DMS79 (cell line): Measurements from ENCODE around the gene IGFALS.

ENCODE experiments used
- DNase-seq: peaks from one replicate; lab custom pipeline; 2025; lab: John Stamatoyannopoulos, UW

IGFALS gene

DNA sequence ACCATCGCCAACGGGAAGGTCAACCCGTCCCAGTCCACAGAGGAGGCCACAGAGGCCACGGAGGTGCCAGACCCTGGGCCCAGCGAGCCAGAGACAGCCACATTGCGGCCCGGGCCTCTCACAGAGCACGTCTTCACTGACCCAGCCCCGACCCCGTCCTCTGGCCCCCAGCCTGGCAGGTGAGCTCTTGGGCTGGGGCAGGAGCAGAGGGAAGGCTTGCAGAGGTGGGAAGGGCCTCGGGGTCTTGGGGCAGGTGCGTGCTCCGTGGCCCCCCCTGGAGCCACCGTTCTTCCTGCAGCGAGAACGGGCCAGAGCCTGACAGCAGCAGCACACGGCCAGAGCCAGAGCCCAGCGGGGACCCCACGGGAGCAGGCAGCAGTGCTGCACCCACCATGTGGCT, 27.3 kb downstream of the IGFALS start:
- DNase-seq: no peak

DNA sequence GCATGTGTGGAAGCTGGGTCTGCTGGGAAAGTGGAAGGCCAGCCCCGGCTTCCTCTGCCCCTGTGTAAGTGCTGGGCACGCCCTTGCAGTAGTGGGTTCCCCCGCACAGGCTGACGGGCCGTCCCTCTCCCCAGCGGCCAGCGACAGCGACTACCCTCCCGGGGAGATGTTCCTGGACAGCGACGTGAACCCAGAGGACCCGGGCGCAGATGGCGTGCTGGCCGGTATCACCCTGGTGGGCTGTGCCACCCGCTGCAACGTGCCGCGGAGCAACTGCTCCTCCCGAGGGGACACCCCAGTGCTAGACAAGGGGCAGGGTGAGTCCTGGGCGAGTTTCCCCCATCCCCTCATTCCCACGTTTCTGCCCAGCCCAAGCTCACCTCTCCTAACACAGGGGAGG, 27.7 kb downstream of the IGFALS start:
- DNase-seq: no peak

DNA sequence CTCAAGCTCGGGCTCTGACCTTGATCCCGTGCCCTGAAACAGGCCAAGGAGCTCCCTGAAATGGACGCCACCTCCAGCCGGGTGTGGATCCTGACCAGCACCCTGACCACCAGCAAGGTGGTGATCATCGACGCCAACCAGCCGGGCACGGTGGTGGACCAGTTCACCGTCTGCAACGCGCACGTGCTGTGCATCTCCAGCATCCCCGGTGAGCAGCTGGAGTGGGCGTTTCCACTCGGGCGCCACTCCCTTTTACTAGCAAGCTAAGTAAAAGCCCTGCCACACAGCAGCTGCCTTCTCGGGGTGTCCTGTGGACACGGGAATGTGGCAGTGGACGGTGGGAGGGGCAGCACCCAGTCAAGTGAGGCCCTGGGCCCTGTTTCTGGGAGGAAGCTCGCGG, 28.5 kb downstream of the IGFALS start:
- DNase-seq: no peak

- no peak for DNase-seq
These were observed 29.7 kb downstream of the IGFALS start for GRCh38 chr16:1763521-1764511.

- DNase-seq: no peak
These were observed 30.5 kb downstream of the IGFALS start for GRCh38 chr16:1762879-1763520.

- DNase-seq: no peak
These were observed 31.2 kb downstream of the IGFALS start for GRCh38 chr16:1762196-1762878.

DNA sequence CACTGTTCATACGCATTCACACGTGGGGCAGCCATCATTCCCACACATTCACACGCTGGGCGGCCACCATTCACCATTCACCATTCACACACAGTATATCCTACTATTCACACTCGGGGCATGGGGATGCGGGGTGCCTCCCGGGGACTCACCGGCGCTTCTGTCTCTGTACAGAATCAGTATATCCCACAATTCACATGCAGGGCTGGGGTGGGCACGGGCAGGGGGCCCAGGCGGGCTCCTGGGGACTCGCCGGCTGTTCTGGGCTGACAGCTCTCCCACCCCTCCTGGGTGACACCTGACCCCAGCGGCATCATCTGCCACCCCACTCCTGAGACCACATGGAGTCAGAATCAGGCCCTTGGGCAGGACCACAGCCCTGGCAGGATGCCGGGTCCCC, 31.8 kb downstream of the IGFALS start:
- no peak for DNase-seq

DNA sequence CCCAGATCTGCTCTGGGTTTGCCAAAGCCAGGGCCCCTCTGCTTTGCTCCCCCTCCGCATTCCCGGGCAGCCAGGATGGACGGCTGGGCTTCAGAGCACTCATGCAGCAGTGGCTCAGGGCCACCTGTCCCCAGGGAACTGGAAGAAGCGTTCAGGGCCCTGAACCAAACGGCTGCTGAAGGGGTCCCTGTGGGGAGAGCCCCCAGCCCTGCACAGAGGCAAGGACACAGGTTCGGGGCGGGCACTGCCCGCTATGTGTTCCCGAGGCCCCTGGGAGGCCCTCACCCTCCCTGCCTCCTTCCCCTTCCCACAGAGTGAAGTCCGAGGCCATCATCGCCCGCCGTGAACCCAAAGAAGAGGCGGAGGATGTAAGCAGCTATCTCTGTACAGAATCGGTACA, 32.6 kb downstream of the IGFALS start:
- no peak for DNase-seq

- no peak for DNase-seq
These were observed 34.0 kb downstream of the IGFALS start for GRCh38 chr16:1759511-1759910.

DNA sequence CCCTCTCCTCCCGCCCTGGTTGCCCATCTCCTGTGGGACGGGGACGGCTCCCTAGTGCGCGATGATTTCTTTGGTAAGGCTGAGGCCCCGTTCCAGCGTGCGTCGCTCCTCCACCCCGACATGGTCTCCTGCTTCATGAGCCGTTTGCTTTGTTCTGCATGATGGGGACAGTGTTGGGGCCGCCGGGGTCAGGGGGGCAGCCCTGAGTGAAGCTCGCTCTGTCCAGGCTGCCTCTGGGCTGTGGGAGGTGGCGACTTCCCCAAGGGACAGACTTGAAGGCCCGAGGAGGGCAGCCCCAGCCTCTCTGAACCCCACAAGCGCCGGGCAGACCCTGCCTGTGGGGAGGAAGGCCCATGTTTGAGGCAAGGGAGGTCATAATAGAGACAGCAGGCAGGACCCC, 34.6 kb downstream of the IGFALS start:
- DNase-seq: no peak

GRCh38 chr16:1757714-1758461, 35.6 kb downstream of the IGFALS start:
- DNase-seq: no peak

- no peak for DNase-seq
These were observed 39.3 kb downstream of the IGFALS start for GRCh38 chr16:1754204-1754603.

- no peak for DNase-seq
These were observed 40.7 kb downstream of the IGFALS start for GRCh38 chr16:1752853-1753252.

DNA sequence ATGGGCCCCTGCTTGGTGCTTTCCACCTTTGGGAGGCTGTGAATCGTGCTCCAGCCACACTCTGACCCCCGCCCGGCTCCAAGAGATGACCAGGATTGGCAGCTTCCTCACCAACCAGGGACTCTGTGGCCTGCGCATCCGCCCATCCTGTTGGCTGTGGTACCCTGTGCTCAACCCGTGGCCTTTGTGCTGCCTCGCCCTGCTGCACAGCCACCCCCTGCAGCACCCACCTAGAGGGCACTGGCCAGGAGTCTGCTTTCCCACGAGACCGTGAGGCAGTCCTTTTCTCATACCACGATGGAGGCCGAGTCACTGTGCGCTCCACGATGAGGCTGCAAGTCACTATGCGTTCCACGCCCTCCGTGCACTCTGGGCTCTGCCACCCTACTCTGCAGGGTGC, 41.6 kb downstream of the IGFALS start:
- no peak for DNase-seq

DNA sequence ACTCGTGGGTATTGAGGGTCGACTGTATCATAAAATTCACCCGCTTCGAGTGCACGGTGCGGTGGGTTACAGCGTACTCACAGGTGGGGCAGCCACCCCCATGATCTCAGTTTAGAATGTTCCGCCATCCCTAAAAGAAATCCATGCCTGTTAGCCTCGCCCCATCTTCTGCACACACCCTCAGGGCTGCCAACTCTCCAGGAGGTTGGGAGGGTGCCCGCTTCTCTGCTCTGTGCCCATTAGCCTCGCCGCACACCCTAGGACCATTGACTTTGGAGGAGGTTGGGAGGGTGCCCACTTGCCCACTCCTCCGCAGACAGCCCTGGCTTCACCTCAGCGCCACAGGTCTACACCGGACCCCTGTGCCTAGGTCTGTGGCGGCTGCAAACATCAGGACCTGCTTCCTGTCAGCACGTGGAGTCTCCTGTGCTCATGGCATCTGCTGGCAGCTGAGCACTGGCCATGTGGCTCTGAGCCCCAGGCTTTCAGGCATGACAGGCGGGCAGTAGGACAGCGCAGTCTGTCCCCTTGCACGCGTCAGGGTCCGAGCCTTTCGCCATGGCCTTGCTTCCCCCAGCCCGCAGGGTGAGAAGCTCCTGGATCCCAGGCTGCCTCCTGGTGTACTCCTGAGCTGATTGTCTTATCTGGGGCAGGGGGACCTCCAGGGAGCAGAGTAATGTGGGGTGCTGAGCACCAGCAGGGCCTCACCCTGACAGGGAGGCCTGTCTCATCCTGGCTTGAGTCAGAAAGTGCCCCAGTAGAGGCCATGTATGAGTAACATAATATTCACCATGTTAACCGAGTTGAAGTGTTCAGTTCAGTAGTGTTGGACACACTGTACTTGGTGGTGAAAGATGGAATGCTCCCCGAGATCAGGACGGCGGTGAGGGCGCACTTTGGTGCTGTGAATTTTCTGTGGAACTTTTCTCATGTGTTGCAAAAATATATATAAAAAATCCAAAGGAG, 44.1 kb downstream of the IGFALS start:
- no peak for DNase-seq

- no peak for DNase-seq
These were observed 45.6 kb downstream of the IGFALS start for GRCh38 chr16:1747934-1748333.

DNA sequence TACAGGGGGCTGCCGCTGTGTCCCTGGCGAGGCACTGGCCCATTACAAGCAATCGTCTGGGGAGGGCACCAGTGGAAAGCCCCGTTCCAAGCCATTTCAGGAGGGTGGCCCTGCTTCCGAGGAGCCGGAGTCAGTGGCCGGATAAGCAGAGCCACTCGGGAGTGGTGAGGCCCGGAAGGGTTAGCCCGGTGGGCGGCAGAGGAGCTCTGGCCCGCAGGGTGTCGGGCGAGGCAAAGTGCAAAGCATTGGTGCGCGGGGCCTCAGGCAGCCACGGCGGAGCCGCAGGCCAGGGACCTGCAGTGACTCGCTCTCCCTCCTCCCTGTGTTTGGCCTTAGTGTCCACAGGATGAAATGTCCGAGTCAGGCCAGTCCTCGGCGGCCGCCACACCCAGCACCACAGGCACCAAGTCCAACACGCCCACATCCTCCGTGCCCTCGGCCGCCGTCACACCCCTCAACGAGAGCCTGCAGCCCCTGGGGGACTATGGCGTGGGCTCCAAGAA, 46.8 kb downstream of the IGFALS start:
- no peak for DNase-seq

DNA sequence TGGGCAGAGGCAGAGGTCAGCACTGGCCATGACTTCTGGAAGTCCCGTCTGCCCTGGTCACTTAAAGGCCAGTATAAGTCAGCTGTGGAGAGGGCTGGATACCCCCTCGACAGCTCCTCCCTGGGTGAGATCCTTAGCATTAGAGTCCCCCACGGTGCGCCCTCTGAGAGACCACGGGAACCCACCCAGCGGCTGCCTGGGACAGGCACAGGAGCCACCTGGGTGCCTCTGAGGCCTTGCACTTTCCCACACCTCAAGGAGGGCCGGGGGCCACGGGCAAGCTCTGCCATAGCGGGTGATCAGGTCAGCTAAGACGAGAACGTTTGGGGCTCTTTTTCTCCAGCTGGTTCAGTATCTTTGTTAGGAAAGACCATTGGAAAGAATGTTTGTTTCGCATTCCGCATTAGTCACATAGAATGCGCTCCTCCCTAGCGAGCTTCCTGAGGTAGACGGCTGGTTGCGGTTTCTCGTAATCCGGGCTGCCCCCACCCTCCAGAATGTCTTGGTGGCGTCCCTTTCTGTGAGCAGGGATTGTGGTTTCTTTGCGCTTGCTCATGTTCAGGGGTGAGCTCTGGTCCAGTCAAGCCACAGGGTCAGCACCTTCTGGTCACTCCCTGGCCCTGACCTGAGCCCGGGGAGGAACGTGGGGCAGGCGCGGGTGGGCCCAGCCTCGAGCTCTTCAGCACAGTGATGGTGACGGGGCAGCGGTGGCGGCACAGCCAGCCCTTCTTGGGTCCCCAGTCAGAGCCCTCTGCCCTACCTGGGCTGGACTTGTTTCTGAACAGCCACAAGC, 47.4 kb downstream of the IGFALS start:
- no peak for DNase-seq

- no peak for DNase-seq
These were observed 48.2 kb downstream of the IGFALS start for GRCh38 chr16:1745181-1745899.
